Measurements from ENCODE around the gene DNAJB4. TPM values are rescaled to one million over a fixed set of nuclear protein-coding genes. Genes with fewer than 3 reads are reported as not detected.
"Not testable (repeated sequence)": the region's sequence is repeated elsewhere in the genome, so short reads cannot be mapped to it uniquely, and the experiment has no call there.

DNAJB4 gene
- total RNA-seq, 1 donor from 2014 or later: 43.4 TPM

- DNase-seq (ENCODE audit: low read depth): no peak
Measured at GRCh38 chr1:77990629-77991204, 14.0 kb upstream of the DNAJB4 start.

GRCh38 chr1:77991638-77992037 is 13.1 kb upstream of the DNAJB4 start:
- peak; percentile 60 for DNase-seq (ENCODE audit: low read depth)

- no peak for DNase-seq (ENCODE audit: low read depth)
Measured at GRCh38 chr1:77994117-77994705, 10.5 kb upstream of the DNAJB4 start.

GRCh38 chr1:77996734-77997133 is 8.0 kb upstream of the DNAJB4 start:
- DNase-seq (ENCODE audit: low read depth): no peak

GRCh38 chr1:78000536-78000935 is 4.2 kb upstream of the DNAJB4 start:
- not testable (repeated sequence) for DNase-seq (ENCODE audit: low read depth)

- no peak for DNase-seq (ENCODE audit: low read depth)
Measured at GRCh38 chr1:78003070-78003746, 1.5 kb upstream of the DNAJB4 start.

- peak; percentile 90 for DNase-seq (ENCODE audit: low read depth)
Measured at GRCh38 chr1:78003882-78004718, 639 bp upstream of the DNAJB4 start.

GRCh38 chr1:78005448-78005722 is 646 bp downstream of the DNAJB4 start:
- DNase-seq (ENCODE audit: low read depth): no peak

- peak; percentile 87 for DNase-seq (ENCODE audit: low read depth)
Measured at GRCh38 chr1:78005755-78006154, 1.0 kb downstream of the DNAJB4 start.

- DNase-seq (ENCODE audit: low read depth): no peak
Measured at GRCh38 chr1:78006521-78006920, 1.8 kb downstream of the DNAJB4 start.

- DNase-seq (ENCODE audit: low read depth): no peak
Measured at GRCh38 chr1:78007677-78008341, 3.1 kb downstream of the DNAJB4 start.

GRCh38 chr1:78009276-78009675 is 4.5 kb downstream of the DNAJB4 start:
- DNase-seq (ENCODE audit: low read depth): no peak

- DNase-seq (ENCODE audit: low read depth): no peak
Measured at GRCh38 chr1:78009836-78010235, 5.1 kb downstream of the DNAJB4 start.

- no peak for DNase-seq (ENCODE audit: low read depth)
Measured at GRCh38 chr1:78011050-78011449, 6.3 kb downstream of the DNAJB4 start.

GRCh38 chr1:78015148-78015547 is 10.4 kb downstream of the DNAJB4 start:
- DNase-seq (ENCODE audit: low read depth): no peak

- no peak for DNase-seq (ENCODE audit: low read depth)
Measured at GRCh38 chr1:78019024-78019423, 14.3 kb downstream of the DNAJB4 start.

GRCh38 chr1:78021134-78021533 is 16.4 kb downstream of the DNAJB4 start:
- not testable (repeated sequence) for DNase-seq (ENCODE audit: low read depth)

- DNase-seq (ENCODE audit: low read depth): no peak
Measured at GRCh38 chr1:78029793-78030192, 25.1 kb downstream of the DNAJB4 start.

GRCh38 chr1:78032996-78033796 is 28.5 kb downstream of the DNAJB4 start:
- no peak for DNase-seq (ENCODE audit: low read depth)

GRCh38 chr1:78033797-78034172 is 29.0 kb downstream of the DNAJB4 start:
- DNase-seq (ENCODE audit: low read depth): no peak

- peak; percentile 92 for DNase-seq (ENCODE audit: low read depth)
Measured at GRCh38 chr1:78035121-78035520, 30.4 kb downstream of the DNAJB4 start.

All from renal cortical epithelial cell (primary cell).